Measurements from ENCODE around the gene FAM174B.
A peak's percentile ranks its signal among the peaks of the same experiment; 100 is the strongest.

FAM174B gene

DNA sequence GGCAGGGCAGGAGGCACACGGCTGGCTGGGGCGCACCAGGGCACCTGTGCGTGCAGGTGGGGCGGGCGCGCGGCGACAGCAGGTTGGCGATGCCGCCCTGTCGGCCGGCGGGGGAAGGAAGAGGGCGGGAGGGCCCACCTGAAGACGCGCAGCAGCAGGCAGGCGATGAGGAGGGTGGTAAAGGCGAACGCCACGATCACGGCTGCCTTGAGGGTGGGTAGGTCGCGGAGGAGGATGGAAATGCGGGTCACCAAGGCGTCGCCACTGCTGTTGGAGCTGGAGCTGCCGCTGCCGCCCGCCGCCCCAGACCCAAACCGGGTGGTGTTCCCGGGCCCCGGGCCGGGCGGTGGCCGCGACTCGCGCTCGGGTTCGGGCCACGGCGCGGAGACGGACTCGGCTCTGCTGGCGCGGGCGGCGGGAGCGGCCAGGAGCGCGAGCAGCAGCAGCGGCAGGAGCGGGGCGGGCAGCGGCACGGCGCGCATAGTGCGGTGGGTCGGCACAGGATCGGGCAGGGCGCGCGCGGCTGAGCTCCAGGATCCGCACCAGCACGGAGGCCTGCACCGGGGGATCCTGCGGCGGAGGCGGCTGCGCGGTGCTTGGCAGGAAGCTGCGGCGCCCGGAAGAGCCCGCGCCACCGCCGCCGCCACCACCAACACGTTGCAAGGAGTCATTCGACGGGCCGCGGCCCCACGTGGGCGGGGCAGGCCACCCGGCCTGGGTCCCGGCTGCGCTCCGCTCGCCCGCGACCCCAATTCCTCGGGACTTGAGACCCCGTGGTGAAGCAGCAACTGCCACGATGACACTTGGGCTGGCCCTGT is at the start of gene FAM174B:
Gene FAM174B (minus strand): TSS at position 598 of the 818 bp plus-strand sequence.
- FAIRE-seq: peak; percentile 55
- DNase-seq (ENCODE audit: low spot score): no peak

DNA sequence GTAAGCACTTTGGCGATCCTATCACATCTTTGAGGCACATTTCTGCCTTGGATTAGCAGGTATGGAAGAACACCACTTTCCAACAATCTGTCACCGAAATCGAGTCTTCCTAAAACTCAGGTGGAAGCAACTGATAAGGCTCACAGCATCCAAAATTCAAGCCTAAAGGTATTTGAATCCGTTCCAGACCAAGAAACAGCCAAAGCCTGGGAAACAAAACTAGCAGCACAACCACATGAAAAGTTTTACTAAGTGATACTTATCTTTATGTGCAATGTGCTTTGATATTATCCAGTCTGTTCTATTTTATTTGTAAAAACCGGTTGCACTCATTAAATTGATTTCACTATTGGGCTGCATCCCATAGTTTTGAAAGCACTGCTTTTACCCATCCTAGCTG is 40.5 kb upstream of the FAM174B start:
- FAIRE-seq: no peak

DNA sequence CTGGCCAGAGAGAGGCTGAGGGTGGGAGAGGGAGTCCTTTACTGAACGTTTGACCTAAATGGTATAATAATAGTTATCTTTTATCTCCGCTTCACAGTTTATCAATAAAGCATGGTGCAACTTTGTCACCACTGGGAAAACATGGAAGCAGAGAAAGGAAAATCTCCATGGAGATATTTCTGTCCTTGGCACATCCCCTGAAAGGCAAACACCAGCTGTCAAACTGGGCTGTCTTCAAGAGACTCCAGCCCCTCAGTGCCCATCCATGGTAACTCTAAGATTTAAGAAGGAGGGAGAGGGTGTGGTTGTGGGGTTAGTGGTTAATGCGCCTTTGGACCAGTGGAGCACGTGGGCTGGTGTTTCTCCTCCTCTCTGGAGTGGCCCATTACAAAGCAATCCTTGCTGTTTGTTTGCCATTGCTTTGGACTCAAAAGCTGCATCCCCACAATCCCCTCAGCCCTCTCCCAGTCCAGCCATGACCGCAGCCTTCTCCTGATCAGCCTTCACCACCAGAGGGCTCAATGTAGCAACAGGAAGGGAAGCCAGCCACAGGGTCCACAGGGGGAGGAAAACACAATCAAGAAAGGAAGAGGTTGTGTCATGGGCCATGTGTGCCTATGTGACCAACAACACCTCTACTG is 38.2 kb upstream of the FAM174B start:
- DNase-seq (ENCODE audit: low spot score) (peak; percentile 38), FAIRE-seq (no peak)

More for the DNA sequence above, 40.5 kb upstream of the FAM174B start:
- no peak for DNase-seq (ENCODE audit: low spot score)

DNA sequence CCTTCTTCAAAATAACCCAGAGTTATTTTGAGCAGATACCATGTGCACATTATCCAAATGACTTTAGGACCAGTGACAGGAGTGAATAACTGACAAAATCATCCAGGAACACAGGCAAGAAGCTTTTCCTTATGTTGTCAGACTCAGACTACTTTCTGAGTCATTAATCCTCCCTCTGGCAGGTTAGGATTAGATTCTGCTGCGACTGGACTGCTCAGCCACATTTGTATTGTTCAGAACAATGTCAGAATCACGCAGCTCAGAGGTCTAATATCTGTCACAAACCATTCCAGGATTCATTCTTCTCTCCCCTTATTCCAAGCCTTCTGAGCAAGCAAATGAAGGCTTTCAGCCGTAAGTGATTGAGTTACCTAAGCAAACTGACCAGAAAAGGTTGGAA is 34.8 kb upstream of the FAM174B start:
- no peak for DNase-seq (ENCODE audit: low spot score)
- no peak for FAIRE-seq

DNA sequence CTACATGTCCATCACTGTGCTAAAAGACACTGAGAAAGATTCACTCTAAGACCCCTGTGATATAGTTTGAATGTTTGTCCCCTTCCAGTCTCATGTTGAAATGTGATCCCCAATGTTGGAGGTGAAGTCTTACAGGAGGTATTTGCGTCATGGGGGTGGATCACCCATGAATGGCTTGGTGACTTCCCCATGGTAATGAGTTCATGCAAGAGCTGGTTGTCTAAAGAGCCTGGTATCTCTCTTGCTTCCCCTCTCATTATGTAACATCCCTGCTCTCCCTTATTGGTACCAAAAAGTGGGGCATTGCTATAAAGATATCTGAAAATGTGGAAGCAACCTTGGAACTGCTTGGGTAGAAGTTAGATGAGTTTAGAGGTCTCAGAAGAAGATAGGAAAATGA is 32.2 kb upstream of the FAM174B start:
- DNase-seq (ENCODE audit: low spot score) (no peak), FAIRE-seq (no peak)

DNA sequence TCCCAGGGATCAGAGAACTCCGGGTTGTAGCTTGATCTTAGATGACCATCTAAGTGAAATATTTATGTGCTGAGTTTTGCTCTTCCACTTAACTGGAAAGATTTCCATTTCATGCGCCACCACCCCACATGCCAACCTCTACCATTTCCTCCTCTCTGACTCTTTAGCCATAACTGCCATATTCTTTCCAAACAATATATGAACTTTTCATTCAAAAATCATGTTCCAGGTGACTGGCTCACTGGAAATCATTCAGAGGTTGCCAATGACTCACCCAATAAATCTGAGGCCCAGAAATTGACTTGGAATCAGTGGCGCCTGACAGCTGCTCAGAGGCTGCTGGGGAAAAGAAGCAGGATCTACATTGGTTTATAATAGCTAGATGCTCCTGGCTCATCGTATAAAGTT is 31.6 kb upstream of the FAM174B start:
- no peak for DNase-seq (ENCODE audit: low spot score)
- no peak for FAIRE-seq

DNA sequence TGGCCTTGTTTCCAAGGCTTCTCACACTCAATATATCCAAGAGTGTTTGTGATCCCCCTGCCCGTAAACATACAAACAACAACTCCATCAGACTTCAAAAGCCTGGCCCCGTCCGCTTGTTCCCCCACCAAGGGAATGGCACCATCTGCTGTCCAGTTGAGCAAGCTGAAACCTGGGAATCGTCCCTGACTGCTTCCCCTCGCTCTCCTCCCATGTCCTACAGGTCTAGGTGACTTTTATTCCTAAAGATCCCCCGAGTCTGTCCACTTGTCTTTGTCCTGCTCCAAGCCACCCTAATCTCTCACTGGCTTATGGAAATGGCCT is 27.9 kb upstream of the FAM174B start:
- DNase-seq (ENCODE audit: low spot score) (no peak), FAIRE-seq (no peak)

DNA sequence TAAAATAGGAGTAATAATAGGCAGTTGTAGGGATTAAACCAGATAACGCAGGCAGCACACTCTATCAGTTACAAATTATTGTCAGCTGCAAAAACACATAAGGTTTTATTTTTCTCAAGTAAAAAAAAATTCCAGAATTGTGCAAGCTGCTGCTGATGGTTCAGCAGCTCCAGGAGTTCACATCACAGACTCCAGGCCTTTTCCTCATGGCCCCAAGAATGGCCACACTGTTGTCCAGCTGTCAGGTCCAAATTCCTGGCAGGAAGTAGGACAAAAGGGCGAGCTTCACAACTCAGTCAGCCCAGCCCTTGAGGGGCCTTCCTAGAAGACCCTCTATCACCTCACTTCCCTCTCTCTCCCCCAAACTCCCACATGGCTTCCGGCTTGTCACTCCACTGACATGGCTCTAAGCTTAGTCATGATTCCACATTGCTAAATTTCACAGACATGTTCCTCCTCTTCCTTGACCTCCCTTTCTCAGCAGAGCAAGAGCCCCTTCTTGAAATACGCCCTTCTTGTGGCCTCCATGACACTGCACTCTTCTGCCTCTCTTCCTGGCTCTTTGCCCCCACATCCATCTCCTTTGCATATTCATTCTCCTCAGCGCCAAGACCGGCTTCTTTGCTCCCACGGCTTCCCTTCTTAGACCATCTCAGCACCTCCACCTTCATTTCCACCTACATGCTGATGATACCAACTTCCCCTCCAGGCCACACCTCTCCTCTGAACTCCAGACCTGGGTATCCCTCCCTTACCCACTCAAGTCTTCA is 27.4 kb upstream of the FAM174B start:
- DNase-seq (ENCODE audit: low spot score): no peak
- FAIRE-seq: no peak

DNA sequence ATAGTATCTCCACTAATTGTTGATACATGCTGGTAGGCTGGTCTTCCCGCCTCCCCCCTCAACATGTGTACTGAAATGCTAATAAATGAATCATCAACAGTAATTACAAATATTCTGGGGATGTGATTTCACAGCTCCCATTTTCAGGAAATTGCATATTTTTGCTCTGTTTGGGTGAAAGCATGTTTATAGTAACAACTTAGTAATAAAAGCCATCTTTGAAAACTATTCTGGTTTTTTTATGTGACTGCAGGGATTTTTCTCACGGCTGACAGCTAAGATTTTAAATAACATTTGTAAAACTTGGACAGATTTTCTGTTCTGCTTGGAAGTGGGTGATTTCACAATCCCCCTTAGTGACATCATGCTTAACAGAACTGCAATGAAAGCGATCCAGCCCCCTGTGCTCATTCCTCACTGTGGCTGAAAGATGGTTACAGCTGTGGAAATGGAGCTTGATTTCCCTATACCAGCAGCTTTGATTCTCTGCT is 25.6 kb upstream of the FAM174B start:
- FAIRE-seq (no peak), DNase-seq (ENCODE audit: low spot score) (no peak)

DNA sequence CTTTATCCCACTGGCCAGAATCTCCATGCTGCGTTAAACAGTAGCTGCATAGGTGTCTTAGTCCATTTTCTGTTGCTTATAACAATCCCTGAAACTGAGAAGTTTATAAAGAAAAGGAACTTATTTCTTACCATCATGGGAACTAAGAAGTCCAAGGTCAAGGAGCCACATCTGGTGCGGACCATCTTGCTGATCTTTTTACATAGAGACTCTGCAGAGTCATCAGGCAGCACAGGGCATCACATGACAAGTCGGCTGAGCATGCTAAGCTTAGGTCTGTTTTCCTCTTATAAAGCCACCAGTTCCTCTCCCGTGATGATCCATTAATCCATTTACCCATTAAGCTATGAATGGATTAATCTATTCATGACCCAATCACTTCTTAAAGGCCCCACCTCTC is 22.4 kb upstream of the FAM174B start:
- no peak for FAIRE-seq
- DNase-seq (ENCODE audit: low spot score): no peak

DNA sequence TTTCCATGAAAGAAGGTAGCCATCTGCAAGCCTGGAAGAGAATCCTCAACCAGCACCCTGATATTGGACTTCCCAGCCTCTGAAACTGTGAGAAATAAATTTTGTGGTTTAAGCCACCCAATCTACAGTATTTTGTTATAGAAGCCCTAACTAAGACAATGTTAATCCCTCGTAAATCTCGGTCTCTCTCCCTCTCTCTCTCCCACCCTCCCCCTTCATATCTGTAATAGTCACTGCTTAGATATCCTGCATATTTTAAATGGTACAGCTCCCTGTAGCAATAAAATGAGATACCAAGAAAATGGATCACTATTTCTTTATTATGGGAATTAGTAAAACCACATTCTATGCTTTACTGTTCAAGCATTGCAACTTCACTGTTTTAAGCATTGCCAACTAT is 21.0 kb upstream of the FAM174B start:
- DNase-seq (ENCODE audit: low spot score): no peak
- no peak for FAIRE-seq

DNA sequence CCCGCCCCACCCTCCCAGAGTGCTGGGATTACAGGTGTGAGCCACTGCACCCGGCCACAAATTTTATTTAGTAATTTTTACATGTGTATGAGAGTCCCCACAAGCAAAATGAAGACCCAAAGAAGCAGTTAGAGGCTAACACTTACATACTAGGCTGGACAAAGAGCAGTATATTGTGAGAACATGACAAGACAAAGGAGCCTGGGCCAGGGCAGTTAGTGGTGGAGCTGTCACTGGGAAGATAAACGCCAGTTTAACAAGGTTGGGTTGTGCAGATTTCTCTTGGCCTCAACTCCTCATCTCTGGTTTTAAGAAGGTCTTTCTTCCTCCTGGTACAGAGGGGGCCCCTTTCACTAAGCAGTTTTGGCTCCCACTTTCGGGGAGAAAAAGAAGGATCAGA is 19.9 kb upstream of the FAM174B start:
- no peak for DNase-seq (ENCODE audit: low spot score)
- no peak for FAIRE-seq

DNA sequence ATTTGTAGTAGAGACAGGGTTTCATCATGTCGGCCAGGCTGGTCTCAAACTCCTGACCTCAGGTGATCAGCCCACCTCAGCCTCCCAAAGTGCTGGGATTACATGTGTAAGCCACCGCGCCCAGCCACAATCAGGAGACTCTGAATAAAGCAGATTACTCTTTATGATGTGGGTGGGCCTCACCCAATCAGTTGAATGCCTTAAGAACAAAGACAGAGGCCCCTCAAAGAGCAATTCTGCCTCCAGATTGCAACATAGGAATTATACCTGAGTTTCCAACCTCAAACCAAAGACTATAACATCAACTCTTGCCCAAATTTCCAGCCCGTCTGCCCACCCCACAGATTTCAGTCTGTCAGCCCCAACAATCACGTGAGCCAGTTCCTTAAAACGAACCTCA is 18.8 kb upstream of the FAM174B start:
- no peak for FAIRE-seq
- no peak for DNase-seq (ENCODE audit: low spot score)

DNA sequence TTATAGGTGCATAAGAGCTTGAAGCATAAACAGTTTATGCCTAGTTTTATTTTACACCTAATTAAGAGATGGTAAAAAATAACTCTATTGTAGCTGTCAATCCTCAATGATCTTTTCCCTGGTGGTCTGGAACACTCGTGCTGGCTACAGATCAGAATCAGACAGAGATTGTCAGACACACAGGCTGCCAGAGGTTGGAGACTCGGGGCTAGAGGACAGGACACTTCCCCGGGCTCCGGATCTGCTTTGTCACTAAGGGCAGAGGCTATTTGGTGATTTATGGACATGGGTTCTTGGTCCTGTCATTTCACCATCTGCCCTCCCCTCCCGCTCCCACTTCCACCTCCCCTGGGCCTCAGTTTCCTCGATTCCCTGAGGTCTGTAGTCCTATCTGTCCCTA is 16.5 kb upstream of the FAM174B start:
- no peak for FAIRE-seq
- DNase-seq (ENCODE audit: low spot score): no peak

DNA sequence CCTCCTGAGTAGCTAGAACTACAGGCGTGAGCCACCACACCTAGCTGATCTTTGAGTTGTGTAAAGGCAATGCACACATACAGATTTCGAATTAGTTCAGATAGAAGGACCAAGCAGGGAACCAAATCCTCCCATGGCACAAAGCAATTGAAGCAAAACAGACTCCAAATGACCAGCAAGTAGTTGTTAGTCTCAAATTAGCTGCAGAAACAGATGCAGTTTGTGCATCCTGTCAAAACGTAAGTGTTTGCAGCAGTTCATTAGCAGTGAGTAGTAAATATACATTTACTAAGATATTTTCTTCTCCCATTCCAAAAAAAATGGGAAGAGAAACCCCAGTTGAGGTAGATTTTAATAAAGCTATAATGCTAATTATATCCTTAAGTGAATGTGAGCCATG is 15.8 kb upstream of the FAM174B start:
- DNase-seq (ENCODE audit: low spot score) (no peak), FAIRE-seq (no peak)

DNA sequence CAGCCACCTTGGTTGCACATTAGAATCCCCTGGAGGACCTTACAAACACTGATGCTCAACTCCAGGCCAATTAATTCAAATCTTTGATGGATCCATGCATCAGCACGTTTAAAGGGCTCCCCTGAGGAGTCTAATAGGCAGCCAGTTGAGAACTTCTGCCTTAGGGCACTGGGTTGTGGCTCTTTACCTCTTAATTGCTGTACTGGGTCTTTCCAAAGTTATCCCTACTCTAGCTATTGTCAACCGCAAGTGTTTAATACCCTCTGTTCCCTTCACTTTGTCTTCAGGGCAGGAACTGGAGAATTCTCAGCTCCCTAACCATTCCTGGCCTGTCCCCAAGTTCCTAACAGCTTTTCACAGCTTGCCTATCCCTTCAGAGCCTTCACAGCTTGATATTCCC is 15.0 kb upstream of the FAM174B start:
- FAIRE-seq: no peak
- no peak for DNase-seq (ENCODE audit: low spot score)

DNA sequence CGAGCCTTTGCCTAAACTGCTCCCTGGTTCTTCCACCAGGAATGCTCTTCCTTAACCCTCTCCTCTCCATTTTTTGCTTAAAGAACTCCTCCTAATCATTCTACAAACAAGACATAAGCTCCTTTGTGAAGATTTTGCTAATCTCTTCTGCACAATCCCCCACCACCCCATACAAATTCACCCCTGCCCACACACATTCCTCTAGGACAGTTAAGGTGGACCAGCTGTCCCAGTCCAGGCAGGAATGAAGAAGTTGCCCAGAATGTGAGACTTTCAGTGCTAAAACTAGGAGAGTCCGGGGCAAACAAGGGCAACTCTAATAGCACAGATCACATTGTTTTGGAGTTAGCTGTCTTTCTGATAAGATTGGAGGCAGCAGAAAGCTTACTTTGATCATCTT is 13.9 kb upstream of the FAM174B start:
- DNase-seq (ENCODE audit: low spot score) (no peak), FAIRE-seq (no peak)

DNA sequence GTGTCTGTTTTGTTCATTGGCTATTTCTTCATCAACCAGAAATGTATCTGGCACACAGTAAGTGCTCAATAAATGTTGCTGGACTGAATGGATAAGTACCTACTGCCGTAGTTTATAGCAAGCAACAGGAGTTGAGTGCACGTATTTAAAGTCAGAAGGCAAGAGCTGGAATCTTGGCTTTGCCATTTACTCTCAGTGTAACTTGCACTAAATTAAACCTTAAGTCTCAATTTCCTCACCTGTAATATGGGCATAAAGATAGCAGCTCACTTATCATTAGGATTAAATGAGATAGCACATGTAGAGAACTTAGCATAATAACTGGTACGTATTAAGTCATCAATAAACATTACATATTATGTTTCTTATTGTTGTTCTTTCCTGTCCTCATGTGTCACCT is 13.0 kb upstream of the FAM174B start:
- DNase-seq (ENCODE audit: low spot score) (no peak), FAIRE-seq (peak; percentile 5)

DNA sequence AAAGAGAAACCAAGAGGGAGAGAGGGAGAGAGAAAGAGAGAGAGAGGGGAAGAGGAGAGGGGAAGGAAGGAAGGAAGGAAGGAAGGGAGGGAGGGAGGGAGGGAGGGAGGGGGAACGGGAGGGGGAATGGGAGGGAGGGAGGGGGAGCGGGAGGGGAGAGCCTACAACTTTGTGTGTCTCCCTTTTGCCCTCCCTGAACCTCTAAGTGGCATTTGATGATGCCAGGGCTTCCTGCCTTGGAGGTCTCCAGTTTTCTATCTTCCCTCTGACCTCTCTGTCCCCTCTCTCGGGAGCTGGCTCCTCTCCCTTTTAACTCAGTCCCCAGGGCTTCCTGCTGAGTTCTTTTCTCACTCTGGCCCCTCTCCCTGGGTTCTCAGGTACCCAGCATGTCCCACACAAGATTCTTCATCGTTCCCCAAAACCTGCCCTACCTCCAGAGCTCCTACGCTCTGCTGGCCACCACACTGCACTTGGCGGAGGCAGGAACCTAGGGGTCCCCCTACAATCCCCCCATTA is 12.5 kb upstream of the FAM174B start:
- DNase-seq (ENCODE audit: low spot score) (no peak), FAIRE-seq (no peak)

DNA sequence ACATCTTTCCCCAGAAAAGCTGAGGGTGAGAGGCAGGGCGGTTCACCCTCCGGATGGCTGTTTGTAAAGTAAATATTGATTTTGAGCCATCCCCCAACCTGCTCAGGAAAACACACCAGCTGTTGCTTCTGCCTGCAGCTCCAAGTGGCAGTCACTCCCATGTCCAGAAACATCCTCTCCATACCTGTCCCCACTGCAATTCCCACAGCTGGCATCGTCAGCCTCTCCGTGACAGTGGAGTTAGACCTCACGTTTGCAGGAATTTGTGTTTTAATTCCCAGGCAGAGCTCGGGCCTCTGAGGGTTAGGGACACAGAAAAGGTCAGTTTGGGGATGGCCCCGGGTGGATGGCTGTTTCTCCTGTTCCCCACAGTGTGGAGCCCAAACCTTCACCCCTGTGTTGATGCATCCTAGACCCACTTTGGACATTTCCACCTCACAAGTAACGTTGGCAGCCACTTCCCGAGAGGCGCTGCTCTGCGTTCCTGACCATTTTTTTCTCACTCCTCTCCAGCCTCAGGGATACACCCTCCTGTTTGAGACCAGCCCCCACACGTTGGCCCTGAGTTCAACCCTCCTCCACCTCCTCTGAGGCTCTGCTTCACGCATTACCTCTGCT is 11.8 kb upstream of the FAM174B start:
- DNase-seq (ENCODE audit: low spot score) (no peak), FAIRE-seq (peak; percentile 17)

DNA sequence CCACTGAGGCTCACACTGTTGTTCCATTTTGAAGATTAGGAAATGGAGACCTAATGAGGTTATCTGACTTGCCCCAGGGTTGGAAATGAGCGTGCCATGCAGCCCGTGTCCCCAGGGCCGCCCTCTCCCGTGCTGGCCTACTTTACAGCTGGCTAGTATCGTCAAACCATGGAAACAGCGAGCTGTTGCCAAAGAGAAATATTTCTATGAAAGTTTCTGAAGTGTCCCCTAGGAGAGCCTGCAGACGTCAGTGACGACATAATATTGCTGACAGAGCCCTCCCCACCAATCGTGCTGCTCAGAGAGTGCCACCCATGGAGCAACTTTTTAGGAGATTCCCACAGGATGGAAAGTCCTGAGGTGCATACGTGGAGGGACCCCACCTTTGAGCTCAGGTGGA is 11.2 kb upstream of the FAM174B start:
- FAIRE-seq (no peak), DNase-seq (ENCODE audit: low spot score) (no peak)

DNA sequence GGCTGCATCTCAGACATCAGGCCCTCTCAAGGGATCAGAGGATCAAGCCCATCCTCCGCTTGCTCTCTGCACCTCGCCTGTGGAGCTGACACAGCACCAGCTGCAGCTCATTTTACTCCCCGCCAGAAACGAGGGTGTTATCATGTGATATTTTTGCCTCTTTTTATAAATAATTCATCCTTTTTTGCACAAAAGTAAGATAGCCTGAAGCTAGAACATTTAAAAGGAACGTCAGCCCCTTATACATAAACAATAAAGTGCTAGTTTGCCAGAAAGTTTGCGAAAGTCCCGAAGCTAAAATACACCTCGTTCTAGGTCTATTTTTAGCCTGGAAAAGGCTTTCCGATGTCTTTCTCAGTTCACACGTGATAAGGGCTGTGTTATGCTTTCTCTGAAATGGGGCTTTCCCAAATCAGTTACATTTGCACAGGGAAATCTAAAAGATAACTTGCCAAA is 9.6 kb upstream of the FAM174B start:
- no peak for FAIRE-seq
- no peak for DNase-seq (ENCODE audit: low spot score)

Measured in urothelium cell line (cell line).